DND-41 (cell line): ENCODE data around the gene RIPOR2.

Experiments
- CTCF ChIP-seq: IDR thresholded peaks from 2 replicates; pipeline ENCODE4 v1.5.1; 2012; ENCODE audit warnings: borderline replicate concordance, low read length, moderate library complexity, mild to moderate bottlenecking; ENCODE audit not compliant: poor library complexity, severe bottlenecking; ENCODE audit errors: extremely low read depth
- EZH2 ChIP-seq: IDR thresholded peaks from 3 replicates; pipeline ENCODE4 v1.6.1; 2012; ENCODE audit warnings: borderline replicate concordance, low read depth, mild to moderate bottlenecking, moderate library complexity, low read length, inconsistent platforms; ENCODE audit not compliant: severe bottlenecking

DNA sequence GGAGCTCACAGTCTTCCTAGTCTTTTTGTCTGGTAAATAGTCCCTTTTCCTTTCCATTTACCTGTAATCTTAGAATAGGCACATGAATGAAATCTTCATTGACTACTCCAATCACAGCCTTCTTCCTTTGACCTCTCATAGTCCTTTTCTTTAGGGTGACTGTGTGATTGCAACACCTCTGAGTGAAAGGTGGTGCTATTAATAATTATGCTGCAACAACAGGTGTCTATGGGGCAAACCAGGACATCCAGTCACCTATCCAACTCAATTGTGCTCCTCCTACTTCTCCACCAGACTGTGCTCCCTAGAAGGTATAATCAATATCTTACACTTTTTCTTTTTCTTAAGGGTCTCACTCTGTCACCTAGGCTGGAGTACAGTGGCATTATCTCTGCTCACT is 29.4 kb downstream of the RIPOR2 start:
- TF ChIP-seq CTCF, result no peak
- no peak for TF ChIP-seq EZH2
